Activated T-helper 17 cell treated with anti-CD3 and anti-CD28 coated beads, Interleukin-2, amount 50 U/mL, for 72 hours (primary cell): ENCODE data around the gene PLS3. TPM values are rescaled to one million over a fixed set of nuclear protein-coding genes. Genes with fewer than 3 reads are reported as not detected.
"Not testable (repeated sequence)": the region's sequence is repeated elsewhere in the genome, so short reads cannot be mapped to it uniquely, and the experiment has no call there.

ENCODE experiments used
- ATAC-seq: fragments of 150-1000 bp; cut with Tn5 transposase; replicated peaks from 2 replicates; pipeline ENCODE4 v1.10.0; 2021; ENCODE audit warnings: mild to moderate bottlenecking, moderate library complexity
- H3K27ac Mint-ChIP-seq: one replicate; pipeline ENCODE4 v1.8.0; 2022; ENCODE audit warnings: mixed read lengths
- H3K27me3 Mint-ChIP-seq: one replicate; pipeline ENCODE4 v1.8.0; 2022; ENCODE audit warnings: mixed read lengths
- H3K36me3 Mint-ChIP-seq: one replicate; pipeline ENCODE4 v1.8.0; 2022; ENCODE audit warnings: low read depth, mild to moderate bottlenecking, mixed read lengths
- H3K4me1 Mint-ChIP-seq: one replicate; pipeline ENCODE4 v1.8.0; 2022; ENCODE audit warnings: mixed read lengths
- H3K4me3 Mint-ChIP-seq: one replicate; pipeline ENCODE4 v1.8.0; 2022; ENCODE audit warnings: mild to moderate bottlenecking, mixed read lengths
- H3K9me3 Mint-ChIP-seq: one replicate; pipeline ENCODE4 v1.8.0; 2022; ENCODE audit warnings: mixed read lengths
- total RNA-seq, 2 donors: library from RNA; stranded (reverse); gene quantifications; one replicate each; pipeline ENCODE4 v1.2.3, GENCODE V29; 2022

The PLS3 gene
- total RNA-seq, 2 donors from 2014 or later = 0.65 TPM; not detected in 1

DNA sequence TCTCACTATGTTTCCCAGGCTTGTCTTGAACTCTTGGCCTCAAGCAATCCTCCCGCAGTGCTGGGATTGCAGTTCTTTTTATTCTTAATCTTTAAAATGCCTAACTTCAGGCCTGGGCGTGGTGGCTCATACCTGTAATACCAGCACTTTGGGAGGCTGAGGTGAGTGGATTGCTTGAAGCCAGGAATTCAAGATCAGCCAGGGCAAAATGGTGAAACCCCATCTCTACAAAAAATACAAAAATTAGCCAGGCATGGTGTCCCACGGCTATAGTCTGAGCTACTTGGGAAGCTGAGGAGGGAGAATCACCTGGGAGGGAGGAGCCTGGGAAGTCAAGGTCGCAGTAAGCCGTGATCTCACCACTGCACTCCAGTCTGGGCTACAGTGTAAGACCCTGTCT lies 45.9 kb downstream of the PLS3 start:
- H3K4me1 Mint-ChIP-seq = no peaks in the 10 kb centered on the region
- no peaks in the 10 kb centered on the region for H3K36me3 Mint-ChIP-seq
- no peaks in the 10 kb centered on the region for H3K9me3 Mint-ChIP-seq
- no peak overlapping the region for H3K4me3 Mint-ChIP-seq
- no peak for ATAC-seq
- H3K27ac Mint-ChIP-seq = no peak overlapping the region
- H3K27me3 Mint-ChIP-seq = no peaks in the 10 kb centered on the region

DNA sequence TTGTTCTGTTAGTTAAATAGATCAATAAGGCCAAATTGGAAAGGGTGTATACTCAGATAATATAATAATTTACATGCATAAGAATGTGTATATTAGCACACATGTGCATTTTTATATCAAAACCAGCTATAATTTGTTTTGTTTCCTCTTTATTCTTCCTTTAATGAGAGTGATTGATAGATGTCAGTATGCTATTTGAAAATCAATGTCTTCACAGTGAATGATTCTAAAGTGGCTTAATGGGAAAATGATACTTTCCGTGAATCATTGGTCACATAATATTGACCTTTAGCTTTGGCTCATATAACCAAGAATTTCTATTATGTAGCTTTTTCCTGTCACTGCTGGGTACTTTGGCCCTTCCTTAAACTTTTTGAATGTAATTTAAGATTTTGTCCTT lies 48.6 kb downstream of the PLS3 start:
- Mint-ChIP-seq H3K27ac (no peak overlapping the region), H3K4me3 (no peak overlapping the region), H3K27me3 (no peaks in the 10 kb centered on the region), H3K9me3 (no peaks in the 10 kb centered on the region), H3K4me1 (no peaks in the 10 kb centered on the region), H3K36me3 (no peaks in the 10 kb centered on the region)
- ATAC-seq = no peak

GRCh38 chrX:115616943-115617563 lies 56.1 kb downstream of the PLS3 start:
- Mint-ChIP-seq H3K4me3 (no peak overlapping the region), H3K9me3 (no peaks in the 10 kb centered on the region), H3K27ac (no peak overlapping the region), H3K27me3 (peaks cover 5% of the 10 kb centered on the region), H3K36me3 (no peaks in the 10 kb centered on the region), H3K4me1 (no peaks in the 10 kb centered on the region)
- ATAC-seq = peak; percentile 77

DNA sequence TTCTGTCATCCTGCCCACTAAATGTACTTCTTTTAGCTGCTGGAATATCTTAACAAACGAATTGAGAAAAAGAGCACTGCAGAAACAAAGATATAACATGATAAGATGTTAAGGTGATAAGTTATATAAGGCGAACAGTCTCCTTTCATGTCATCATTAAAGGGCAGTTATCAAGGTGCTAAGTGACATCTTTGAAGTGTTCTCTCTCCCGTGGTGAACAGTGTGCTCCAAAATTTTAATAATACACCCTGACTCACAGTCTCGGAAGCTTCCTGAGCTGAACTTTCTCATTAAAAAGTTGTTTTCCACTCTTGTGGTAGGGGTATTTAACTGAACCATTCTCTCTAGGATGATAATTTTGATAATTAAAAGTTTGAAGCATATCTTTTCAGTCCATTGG lies 61.6 kb downstream of the PLS3 start:
- no peaks in the 10 kb centered on the region for H3K4me1 Mint-ChIP-seq
- no peaks in the 10 kb centered on the region for H3K36me3 Mint-ChIP-seq
- H3K4me3 Mint-ChIP-seq = no peak overlapping the region
- H3K27ac Mint-ChIP-seq = no peak overlapping the region
- no peaks in the 10 kb centered on the region for H3K9me3 Mint-ChIP-seq
- H3K27me3 Mint-ChIP-seq = peaks cover 5% of the 10 kb centered on the region
- no peak for ATAC-seq

DNA sequence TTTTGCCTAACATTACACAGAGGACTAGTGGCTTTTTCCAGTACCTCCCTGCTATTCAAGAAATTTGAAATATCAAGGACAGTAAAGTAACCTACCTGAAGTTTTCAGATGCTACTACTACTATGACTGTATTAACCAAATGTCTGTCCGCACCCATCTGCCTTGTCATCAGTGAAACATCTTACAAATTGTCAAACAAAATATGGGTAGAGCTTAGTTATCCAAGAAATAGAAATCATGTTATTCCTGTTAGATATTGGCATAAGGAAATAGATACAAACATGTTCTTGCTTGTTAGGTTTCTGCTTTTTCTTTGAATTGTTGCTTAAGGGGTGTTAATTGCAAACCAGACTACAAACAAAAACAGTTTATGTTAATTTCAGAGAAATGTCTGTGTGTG lies 63.9 kb downstream of the PLS3 start:
- H3K36me3 Mint-ChIP-seq = no peaks in the 10 kb centered on the region
- H3K4me1 Mint-ChIP-seq = no peaks in the 10 kb centered on the region
- no peak overlapping the region for H3K27ac Mint-ChIP-seq
- no peak for ATAC-seq
- no peaks in the 10 kb centered on the region for H3K9me3 Mint-ChIP-seq
- peaks cover 5% of the 10 kb centered on the region for H3K27me3 Mint-ChIP-seq
- H3K4me3 Mint-ChIP-seq = no peak overlapping the region

DNA sequence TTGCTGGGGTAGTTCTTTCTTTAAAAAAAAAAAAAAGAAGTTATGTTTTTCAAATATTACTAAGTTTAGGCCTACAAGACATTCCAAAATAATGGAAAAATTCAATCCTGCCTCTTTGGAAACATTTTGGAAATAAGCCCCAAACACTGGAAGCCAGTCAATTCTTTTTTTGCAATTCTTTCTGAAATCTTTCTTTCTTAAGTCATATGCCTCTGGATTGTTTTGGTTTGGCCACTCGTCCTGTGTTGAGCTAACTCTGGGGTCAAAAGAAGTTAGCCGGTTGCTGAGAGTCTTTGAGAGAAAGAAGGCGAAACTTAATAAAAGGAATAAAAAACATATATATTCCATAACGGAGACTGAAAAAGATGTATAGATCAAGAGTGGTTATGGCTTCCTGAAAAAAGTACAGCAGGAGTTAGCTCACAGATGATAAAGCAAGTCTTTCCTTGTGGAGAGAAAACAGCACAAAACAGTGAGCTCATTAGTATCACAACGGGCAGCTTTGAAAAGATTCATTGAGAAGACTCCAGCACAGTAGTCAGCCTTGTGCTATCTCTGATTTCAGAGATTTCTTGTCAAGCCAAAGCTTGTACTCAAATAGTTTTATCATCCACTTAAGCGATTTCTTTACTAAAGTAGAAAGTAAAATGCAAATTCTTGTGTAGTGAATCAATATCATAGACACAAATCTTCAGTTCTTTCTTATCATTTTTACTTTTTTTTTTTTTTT lies 64.8 kb downstream of the PLS3 start:
- H3K9me3 Mint-ChIP-seq = no peaks in the 10 kb centered on the region
- no peak for ATAC-seq
- no peak overlapping the region for H3K4me3 Mint-ChIP-seq
- no peaks in the 10 kb centered on the region for H3K36me3 Mint-ChIP-seq
- H3K27me3 Mint-ChIP-seq = no peaks in the 10 kb centered on the region
- no peaks in the 10 kb centered on the region for H3K4me1 Mint-ChIP-seq
- H3K27ac Mint-ChIP-seq = no peak overlapping the region

DNA sequence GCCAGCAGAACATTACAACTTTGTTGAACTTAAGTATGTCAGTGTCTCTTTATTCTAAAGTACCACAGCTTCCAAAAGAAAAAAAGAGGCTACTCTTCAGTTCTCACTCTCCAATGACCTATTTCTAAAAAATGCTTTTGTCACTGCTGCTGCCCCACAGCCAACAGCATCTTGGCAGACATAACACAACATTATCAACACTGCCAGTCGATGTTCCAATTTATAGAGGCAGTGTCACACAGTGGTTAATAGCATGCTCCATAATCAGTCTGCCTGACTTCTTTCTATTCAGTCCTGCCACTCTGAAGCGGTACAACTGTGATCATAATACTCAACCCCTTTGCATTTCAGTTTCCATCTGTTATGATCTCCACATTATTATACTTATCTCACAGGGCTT lies 69.2 kb downstream of the PLS3 start:
- no peaks in the 10 kb centered on the region for H3K9me3 Mint-ChIP-seq
- no peak overlapping the region for H3K4me3 Mint-ChIP-seq
- no peaks in the 10 kb centered on the region for H3K4me1 Mint-ChIP-seq
- ATAC-seq = no peak
- H3K27ac Mint-ChIP-seq = no peak overlapping the region
- no peaks in the 10 kb centered on the region for H3K36me3 Mint-ChIP-seq
- no peaks in the 10 kb centered on the region for H3K27me3 Mint-ChIP-seq

- no peaks in the 10 kb centered on the region for H3K9me3 Mint-ChIP-seq
- no peaks in the 10 kb centered on the region for H3K4me1 Mint-ChIP-seq
- H3K36me3 Mint-ChIP-seq = no peaks in the 10 kb centered on the region
- H3K27me3 Mint-ChIP-seq = no peaks in the 10 kb centered on the region
- H3K4me3 Mint-ChIP-seq = no peak overlapping the region
- H3K27ac Mint-ChIP-seq = no peak overlapping the region
- ATAC-seq = no peak
Measured at GRCh38 chrX:115632455-115632854, 71.5 kb downstream of the PLS3 start.

- ATAC-seq, H3K27ac Mint-ChIP-seq, H3K36me3 Mint-ChIP-seq, H3K4me1 Mint-ChIP-seq, H3K9me3 Mint-ChIP-seq, H3K27me3 Mint-ChIP-seq, H3K4me3 Mint-ChIP-seq: not testable (repeated sequence)
Measured at GRCh38 chrX:115633397-115633796, 72.4 kb downstream of the PLS3 start.

DNA sequence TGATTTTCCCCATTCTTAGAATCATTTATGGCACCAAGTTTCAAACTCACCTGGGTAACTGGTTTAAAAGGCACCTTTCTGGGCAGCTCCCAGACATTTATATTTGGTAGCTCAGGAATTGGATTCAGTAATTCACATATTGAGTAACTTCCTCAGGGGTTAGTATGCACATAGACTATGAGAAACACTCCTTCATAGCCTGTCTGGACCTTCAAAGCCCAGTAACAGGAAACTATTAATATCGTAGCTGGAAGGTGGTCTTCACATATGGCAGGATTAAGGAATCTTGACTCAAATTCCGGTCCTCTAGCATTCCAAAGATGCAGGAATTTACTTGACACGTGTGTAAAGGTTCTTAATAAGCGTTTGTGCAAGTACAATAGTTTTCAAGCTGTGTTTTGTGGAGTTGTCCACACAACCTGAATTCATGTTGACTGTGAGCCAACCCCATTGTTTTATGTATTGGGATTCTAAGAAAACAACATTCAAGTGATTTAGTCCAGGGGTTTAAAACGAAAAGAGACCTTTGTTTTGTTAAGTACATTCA lies 78.4 kb downstream of the PLS3 start:
- H3K36me3 Mint-ChIP-seq = no peaks in the 10 kb centered on the region
- ATAC-seq = no peak
- H3K4me1 Mint-ChIP-seq = no peaks in the 10 kb centered on the region
- no peaks in the 10 kb centered on the region for H3K9me3 Mint-ChIP-seq
- H3K4me3 Mint-ChIP-seq = no peak overlapping the region
- no peaks in the 10 kb centered on the region for H3K27me3 Mint-ChIP-seq
- no peak overlapping the region for H3K27ac Mint-ChIP-seq

DNA sequence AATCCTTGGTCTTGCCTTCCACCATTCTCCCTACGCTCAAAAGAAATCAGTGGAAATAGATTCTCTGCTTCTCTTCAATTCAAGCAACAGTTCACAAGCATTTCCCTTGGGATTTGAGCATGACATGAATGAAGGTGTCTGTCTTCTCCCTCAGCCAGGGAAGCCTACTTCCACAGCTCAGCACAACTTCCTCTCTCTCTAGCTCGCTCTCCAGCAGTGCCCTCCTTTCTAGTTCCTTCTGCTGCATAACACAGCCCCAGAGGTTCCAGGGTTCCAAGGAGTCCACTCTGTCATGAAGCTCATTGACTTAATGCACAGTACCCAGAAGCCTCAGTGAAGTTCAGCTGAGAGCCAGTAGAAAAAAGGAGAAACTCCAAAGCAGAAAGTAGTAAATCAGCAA lies 81.3 kb downstream of the PLS3 start:
- no peak for ATAC-seq
- no peaks in the 10 kb centered on the region for H3K36me3 Mint-ChIP-seq
- H3K9me3 Mint-ChIP-seq = no peaks in the 10 kb centered on the region
- H3K27ac Mint-ChIP-seq = no peak overlapping the region
- no peaks in the 10 kb centered on the region for H3K4me1 Mint-ChIP-seq
- H3K4me3 Mint-ChIP-seq = no peak overlapping the region
- no peaks in the 10 kb centered on the region for H3K27me3 Mint-ChIP-seq

DNA sequence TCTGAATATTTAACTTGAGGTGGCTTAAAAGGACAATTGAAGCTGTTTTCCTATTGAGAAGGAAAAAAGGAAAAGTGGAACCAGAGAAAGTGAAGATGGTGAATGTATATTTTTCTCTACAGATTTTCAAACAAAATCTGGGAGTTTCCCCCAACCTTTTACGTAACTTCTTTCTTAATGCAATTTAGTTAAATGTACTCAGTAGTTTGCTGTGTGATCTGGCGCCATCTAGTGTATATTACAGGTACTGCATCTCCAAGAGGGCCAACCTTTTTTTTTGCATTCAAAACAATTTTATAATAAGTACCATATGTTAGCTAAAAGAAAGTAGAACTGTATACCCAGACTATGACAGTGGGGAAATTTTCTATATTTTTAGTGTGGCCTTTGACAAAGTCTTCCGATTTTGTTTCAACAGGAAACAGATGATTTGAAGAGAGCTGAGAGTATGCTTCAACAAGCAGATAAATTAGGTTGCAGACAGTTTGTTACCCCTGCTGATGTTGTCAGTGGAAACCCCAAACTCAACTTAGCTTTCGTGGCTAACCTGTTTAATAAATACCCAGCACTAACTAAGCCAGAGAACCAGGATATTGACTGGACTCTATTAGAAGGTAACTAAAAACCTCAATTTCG lies 82.0 kb downstream of the PLS3 start:
- Mint-ChIP-seq H3K4me1 (no peaks in the 10 kb centered on the region), H3K27ac (no peak overlapping the region), H3K9me3 (no peaks in the 10 kb centered on the region), H3K36me3 (no peaks in the 10 kb centered on the region), H3K4me3 (no peak overlapping the region), H3K27me3 (no peaks in the 10 kb centered on the region)
- no peak for ATAC-seq

GRCh38 chrX:115644397-115644796 lies 83.4 kb downstream of the PLS3 start:
- H3K27me3 Mint-ChIP-seq, H3K4me3 Mint-ChIP-seq, H3K4me1 Mint-ChIP-seq, ATAC-seq, H3K27ac Mint-ChIP-seq, H3K9me3 Mint-ChIP-seq, H3K36me3 Mint-ChIP-seq: not testable (repeated sequence)

- Mint-ChIP-seq H3K27me3 (no peaks in the 10 kb centered on the region), H3K36me3 (no peaks in the 10 kb centered on the region), H3K9me3 (no peaks in the 10 kb centered on the region), H3K4me1 (no peaks in the 10 kb centered on the region), H3K27ac (no peak overlapping the region), H3K4me3 (no peak overlapping the region)
- no peak for ATAC-seq
Measured at GRCh38 chrX:115649461-115650063, 88.6 kb downstream of the PLS3 start.

DNA sequence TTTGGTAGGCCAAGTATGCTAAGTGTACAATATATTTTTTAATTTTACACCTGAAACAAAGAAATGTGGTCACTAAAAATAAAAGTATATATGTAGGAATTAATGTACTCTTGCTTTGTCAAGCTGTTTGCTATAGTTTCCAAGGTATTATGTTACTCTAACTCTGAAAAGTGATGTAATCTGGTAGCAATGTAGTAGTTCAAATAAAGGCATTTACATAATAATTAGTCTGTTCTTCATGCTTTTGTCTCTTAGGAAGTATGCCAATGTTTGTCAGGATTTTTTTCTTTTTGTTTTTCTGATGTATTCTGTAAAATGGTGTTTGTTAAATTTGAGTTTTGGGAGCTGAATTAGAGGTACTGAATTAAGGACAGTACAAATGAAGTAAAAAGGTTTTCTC lies 89.5 kb downstream of the PLS3 start:
- Mint-ChIP-seq H3K27me3 (no peaks in the 10 kb centered on the region), H3K9me3 (no peaks in the 10 kb centered on the region), H3K36me3 (no peaks in the 10 kb centered on the region), H3K4me1 (no peaks in the 10 kb centered on the region), H3K4me3 (no peak overlapping the region), H3K27ac (no peak overlapping the region)
- ATAC-seq = no peak
